Measurements from ENCODE around the gene PHB1. TPM values are rescaled to one million over a fixed set of nuclear protein-coding genes. Genes with fewer than 3 reads are reported as not detected.

The PHB1 gene
- total and polyA plus RNA-seq, 2 of the 8 experiments (the other 6 are each of a cell fraction or from before 2014, with no cell fraction given), result 386 to 597 TPM

GRCh38 chr17:49447628-49448302, 33.1 kb upstream of the PHB1 start (continued):
- TF ChIP-seq, protein P1, sequence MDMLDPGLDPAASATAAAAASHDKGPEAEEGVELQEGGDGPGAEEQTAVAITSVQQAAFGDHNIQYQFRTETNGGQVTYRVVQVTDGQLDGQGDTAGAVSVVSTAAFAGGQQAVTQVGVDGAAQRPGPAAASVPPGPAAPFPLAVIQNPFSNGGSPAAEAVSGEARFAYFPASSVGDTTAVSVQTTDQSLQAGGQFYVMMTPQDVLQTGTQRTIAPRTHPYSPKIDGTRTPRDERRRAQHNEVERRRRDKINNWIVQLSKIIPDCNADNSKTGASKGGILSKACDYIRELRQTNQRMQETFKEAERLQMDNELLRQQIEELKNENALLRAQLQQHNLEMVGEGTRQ (IDR thresholded peaks at IDR 0.05; ENCODE audit: low read length), result no peak
- no peak for TF ChIP-seq SUZ12 (IDR thresholded peaks at IDR 0.05; ENCODE audit: low read length)
